D341Med (cell line): Measurements from ENCODE around the gene ARMCX2.
A peak's percentile ranks its signal among the peaks of the same experiment; 100 is the strongest.
"Not testable (repeated sequence)": the region's sequence is repeated elsewhere in the genome, so short reads cannot be mapped to it uniquely, and the experiment has no call there.

Experiments
- DNase-seq: peaks from one replicate; pipeline ENCODE4 v3.0.0; 2012; ENCODE audit warnings: low spot score

The ARMCX2 gene

DNA sequence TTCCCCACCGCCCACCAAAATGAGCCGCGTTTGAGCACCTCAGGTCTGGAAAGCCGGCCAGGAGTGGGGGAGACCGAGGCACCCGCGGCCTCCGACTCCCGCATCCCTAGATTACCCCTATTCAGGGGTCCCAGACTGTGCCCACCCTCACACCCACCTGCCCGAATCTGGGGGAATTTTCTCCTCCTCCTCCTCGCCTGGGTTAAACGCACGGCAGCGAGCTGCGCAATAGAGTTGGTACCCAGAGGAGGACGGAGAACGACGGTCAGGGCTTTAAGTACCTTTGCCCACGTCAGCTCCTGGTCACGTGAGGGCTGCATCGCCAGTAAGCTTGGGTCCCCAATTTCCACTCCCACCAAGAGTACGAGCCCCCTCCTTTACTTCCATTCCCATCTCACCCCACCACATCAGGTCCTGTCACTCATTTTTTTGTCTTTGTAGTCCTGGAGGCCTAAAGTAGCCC lies at the start of gene ARMCX2:
TSS of gene ARMCX2 (minus strand) at position 250 of the 463 bp plus-strand sequence. CDS start 2,262 bp downstream, outside the sequence.
- no peak for DNase-seq

DNA sequence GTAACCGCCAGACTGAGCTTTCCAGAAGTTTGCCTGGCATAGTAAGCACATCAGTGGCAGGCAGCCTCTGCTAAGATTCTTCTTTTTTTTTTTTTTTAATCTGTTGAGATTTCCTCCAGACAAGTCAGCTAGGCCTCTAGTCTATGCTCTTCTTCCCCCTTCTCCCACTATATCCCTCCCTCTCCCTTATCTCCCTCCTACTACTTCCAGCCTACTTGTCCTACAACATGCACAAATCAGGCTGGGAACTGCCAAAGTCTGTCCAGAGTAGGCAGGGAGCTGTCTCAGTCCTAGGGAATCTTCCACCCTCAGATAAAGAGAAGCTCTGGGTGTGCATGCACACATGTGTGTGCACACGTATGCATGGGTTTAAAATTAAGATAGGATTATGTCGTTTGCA lies 49.7 kb upstream of the ARMCX2 start:
- no peak for DNase-seq

DNA sequence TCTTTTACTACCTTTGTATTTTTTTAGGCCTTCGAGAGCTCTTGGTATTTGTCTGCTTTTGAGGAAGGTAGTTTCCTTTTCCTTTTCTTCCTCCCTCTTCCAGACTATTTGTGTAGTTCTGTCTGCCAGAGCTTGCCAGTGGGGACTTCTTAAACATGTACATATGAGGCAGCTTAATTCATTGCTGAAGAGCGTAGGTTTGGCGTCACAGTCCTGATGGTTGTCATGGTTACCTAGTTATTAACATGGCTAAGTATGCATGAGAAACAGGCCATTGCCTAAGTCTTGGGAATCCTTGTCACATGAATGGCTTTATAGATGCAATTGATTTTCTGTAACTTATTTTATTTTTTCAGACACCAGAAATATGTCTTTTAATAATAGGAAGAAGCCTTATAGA lies 48.5 kb upstream of the ARMCX2 start:
- DNase-seq: no peak

DNA sequence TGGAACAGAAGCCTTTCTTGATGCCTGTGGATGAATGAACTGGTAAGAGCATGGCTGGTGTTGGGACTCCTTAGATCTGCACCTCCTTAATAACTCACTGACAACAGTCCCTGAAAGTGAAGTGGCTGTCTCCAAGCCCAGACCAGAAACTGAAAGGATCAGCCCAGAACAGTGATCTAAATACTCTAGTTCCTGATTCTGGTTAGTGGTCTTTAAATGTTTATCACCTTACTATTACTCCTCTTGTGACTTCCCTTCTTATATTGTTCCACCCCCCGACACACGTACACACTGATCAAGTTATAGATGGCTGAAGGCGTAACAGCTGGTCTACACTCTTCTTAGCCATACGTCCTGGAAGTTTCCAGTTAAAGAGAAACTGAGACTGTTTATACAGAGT lies 33.8 kb upstream of the ARMCX2 start:
- DNase-seq: no peak

DNA sequence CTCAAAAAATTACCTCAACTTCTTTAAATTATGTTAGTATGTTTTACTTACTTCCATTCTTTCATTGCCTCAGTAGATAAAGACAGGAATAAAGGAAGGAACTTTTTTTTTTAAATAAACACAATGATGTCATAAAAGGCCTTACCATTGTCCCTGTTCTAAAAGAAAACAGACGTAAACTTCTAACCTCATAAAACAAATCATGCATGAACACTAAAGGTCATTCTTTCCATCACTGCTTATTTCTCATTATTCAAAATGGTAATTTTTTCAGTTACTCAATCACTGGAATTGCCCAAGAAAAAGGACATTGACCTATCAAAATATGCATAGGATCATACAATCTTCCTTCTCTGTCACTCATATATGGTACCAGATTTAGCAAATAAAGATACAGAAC lies 32.2 kb upstream of the ARMCX2 start:
- DNase-seq: no peak

DNA sequence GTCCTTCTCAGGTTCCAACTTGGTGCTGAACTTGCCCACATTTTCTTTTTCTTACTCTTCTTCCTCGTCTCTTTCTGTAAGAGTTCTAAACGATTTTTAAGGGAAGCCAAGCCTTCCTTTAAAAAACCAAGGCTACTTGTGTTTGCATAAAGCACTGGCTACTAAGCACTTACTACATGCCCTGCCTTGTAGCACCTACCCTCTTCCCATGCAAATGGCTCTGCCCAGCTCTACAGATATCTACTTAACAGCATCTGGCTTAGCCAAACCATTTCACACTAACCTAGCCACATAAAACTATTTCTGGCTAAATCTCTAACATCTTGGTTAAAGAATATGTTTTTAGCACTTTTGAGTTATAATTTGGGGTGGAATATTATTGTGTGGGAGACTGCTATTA lies 26.9 kb upstream of the ARMCX2 start:
- DNase-seq: no peak

DNA sequence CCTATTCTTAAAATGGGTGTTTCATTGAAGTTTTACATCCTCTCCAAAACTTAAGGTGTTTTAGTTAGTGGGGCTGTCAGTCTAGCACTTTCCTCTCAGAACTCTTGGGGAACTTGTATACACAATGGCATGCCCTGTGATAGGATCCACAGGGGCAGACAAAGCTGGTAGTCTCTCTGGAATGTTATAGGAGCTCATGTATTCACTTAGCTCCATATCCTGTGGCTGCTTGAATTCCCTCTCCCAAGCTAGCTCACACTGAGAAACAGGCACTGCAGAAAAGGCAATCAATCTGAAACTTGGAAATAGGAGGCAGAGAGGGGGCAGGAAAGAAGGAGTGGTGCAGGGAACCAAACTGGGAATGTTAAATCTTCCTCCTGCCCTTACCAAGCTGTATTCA lies 26.3 kb upstream of the ARMCX2 start:
- DNase-seq: no peak

DNA sequence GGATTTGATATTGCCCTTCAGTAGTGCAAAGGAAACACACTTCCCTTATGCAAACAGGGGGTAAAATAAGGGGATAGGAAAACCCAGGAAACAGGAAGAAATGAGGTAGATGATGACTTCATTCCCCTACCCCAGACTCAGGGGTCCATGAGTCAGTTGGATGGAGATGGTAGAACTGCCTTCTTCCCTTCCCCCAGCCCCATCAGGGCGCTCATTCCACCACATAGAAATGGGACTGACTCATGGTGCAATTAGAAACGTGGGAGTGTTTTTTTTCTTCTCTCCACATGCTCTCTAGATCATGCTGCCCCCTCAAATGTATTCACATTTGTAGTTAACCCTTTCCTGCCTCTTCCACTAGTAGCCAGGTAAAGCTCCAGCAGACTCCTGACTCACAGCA lies 23.1 kb upstream of the ARMCX2 start:
- DNase-seq: no peak

DNA sequence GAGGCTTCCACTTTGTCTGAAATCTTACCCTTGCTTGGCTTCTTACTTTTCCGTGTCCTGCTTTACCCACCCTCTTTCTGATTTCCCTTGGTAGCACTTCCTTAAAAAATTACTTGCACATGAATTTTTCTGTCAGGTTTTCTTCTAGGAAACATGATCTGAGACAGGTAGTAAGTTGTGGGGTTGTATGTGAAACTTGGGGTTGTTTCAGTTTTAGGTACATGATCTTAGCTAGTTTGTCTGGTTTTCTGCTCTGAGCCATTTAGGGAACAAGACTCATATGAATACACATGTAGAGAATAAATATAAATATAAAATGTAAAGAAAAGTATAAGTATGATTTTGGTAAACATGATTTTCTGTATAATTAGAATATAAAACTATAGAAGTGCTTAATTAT lies 17.4 kb upstream of the ARMCX2 start:
- DNase-seq: no peak

DNA sequence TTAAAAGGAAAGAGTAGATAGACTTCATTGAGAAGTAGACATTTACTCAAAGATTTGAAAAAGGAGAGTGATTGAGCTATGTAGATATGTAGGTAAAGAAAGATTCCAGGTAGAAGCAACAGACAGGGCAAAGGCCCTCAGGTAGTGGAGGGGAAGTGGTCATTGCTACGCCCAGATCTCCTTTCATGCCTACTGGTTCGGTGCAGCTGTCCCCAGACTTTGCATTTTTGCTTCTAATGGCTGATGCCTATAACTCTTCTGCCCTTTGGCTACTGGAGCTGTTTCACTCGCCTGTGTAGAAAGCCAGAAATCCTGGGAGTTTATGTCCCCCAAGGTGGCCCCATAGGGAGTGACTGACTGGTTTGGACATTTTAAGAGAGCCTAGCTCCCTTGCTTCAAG lies 16.9 kb upstream of the ARMCX2 start:
- no peak for DNase-seq

DNA sequence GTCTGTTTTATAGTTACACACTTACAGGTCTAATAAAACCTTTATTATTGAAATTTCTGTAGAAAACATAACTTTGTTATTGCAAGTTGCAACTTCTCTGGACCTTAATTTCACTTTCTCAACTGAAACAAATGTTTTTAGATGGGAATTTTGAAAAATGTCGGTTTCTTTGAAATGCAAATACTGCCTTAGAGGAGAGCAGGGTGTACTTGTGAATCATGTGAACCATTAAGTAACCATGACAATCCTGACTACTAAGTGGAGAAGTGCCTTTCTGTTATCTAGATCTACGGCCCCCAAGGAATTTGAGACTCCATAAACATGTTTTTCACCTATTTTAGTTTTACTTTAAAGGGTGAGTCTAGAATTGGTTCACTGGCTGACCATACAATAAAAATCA lies 8.5 kb upstream of the ARMCX2 start:
- DNase-seq: no peak

DNA sequence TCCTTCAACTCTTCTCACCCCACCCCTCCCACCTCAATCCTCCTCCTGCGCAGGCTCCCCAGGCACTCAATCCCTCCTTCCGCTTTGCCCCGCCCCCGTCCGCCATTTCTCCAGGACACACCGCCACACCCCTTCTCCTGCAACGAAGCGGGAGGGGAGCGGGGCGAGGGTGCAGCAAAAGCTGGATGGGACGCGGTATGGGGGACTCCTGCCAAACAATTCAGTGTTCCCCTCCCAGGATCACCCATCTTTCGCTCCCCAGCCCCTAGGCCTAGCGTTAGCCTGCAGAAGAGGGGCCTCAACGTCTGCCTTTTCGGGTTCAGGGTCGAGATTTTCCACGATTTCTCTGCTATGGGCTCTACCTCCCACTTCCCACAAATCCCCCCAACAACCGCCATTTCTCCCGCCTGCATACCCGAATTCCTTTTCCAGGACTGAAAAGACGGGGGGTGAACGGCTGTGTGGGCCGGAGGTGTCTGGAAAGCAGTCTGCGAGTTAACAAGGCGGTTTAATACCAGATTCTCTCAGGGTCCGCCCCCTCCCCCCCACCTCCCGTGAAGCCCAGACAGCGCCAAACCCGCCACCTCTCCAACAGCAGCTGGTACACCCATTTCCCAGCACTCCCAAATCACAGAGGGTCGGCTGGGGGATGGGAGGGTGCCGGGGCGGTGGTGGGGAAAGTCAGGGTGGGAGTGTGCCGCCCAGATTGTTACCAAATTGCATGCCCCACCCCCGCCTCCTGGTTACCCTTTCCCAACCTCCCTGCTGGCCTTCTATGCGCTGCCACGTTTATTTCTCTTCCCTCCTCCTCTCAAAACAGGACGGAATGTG lies 774 bp downstream of the ARMCX2 start:
- no peak for DNase-seq

DNA sequence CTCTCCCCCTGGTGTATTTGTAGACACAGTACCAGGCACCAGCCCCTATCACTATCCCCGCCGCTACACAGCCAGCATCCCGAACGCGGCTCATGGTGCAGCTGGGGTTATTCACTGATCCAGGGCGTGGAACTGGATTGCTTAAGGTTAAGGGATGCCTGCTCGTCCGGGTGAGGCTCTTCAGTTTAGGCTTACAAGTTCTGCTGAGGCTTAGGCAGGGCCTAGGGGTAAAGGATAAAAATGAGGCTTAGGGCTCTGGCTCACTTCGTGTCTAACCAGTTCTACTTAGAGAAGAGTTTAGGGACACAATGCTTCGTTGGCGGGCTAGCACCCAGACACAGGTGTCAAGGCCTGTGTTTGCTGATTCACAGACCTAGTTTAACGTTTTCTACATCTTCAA lies 2.2 kb downstream of the ARMCX2 start:
- no peak for DNase-seq

DNA sequence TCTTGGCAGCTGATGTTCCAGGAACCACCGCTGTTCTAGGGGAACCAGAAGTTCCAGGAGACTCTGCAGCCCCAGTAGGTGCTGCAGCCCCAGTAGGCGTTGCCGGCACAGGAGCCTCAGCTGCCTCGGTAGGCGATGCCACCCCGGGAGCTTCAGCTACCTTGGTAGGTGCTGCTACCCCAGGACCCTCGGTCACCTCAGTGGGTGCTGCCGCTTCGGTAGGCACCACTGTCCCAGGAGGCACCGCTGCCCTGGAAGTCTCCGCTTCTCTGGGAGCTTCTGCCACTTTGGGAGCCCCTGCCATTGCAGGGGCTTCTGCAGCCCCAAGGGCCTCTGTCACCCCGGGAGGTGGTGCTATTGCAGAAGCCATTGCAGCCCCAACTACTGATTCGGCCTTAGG lies 2.8 kb downstream of the ARMCX2 start:
- no peak for DNase-seq

DNA sequence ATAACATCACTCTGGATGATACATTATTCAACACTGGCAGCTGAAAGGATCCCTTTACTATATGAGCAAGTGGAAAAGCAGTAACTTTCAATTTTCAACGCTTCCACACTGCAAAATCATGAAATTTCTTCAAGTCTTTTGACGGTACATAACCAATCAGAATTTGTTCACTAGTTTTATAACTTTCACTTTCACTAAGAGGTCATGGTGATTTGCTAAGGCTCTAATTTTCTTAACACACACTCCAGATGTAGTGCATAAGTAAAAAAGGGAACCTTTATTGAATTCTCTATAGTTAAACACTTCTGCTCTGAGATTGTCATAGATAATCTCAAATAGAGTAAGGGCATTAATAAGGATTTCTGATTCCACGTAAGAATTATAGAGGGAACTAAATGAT lies 4.1 kb downstream of the ARMCX2 start:
- no peak for DNase-seq

DNA sequence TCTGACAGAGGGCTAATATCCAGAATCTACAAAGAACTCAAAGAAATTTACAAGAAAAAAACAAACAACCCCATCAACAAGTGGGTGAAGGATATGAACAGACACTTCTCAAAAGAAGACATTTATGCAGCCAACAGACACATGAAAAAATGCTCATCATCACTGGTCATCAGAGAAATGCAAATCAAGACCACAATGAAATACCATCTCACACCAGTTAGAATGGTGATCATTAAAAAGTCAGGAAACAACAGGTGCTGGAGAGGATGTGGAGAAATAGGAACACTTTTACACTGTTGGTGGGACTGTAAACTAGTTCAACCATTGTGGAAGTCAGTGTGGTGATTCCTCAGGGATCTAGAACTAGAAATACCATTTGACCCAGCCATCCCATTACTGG lies 11.9 kb downstream of the ARMCX2 start:
- not testable (repeated sequence) for DNase-seq

DNA sequence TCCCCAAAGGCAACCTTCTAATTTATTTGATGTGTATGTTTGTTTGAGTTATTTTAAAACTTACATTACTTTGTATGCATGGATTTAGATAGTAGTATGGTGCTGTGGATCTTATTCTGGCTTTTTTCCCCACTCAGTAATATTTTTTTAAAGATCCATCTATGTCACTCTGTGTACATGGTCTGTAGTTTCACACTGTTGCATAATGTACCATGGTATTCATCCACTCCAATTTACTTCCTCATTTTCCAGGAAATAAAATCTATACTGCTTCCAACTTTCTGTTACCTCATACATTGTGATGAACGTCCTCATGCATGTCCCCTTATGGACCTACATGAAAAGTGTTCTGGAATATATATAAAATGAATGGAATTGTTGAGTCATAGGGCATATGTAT lies 17.6 kb downstream of the ARMCX2 start:
- no peak for DNase-seq

DNA sequence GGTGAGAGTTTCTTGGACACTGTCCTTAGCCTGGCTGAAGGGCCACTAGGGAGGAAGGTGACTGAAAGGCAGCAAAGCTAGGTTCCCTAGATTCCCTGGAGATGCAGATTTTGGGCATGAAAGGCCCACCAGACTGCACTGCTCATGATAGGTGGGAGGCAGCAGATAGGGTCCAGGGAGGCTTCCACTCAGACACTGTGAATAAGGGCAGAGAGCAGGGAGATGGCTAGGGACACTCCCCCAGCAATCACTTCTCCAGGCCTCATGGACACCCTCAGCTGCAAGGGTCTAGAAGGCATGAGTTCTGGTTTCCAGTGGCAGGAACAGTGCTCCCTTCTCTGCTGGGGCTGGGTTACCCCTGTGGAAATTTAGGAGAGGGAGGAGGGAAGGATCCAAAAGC lies 20.1 kb downstream of the ARMCX2 start:
- no peak for DNase-seq

DNA sequence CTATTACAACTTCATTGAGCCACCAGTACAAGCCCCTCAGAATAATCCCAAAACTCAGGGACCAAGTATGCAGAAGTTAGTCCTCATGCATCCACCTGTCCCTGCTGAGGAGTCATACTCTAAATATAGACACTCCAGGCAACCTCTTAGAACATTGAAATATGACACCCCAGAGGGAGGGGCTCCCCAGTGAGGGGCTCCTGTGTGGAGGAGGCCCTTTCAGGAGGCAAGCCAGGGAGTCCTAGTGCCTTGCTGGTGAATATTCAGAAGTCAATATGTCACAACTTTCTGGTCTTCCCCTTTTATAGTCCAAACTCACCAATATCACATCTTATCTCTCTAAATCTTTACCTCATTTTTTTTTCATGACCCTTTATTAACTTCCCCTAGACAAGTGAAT lies 40.3 kb downstream of the ARMCX2 start:
- no peak for DNase-seq

DNA sequence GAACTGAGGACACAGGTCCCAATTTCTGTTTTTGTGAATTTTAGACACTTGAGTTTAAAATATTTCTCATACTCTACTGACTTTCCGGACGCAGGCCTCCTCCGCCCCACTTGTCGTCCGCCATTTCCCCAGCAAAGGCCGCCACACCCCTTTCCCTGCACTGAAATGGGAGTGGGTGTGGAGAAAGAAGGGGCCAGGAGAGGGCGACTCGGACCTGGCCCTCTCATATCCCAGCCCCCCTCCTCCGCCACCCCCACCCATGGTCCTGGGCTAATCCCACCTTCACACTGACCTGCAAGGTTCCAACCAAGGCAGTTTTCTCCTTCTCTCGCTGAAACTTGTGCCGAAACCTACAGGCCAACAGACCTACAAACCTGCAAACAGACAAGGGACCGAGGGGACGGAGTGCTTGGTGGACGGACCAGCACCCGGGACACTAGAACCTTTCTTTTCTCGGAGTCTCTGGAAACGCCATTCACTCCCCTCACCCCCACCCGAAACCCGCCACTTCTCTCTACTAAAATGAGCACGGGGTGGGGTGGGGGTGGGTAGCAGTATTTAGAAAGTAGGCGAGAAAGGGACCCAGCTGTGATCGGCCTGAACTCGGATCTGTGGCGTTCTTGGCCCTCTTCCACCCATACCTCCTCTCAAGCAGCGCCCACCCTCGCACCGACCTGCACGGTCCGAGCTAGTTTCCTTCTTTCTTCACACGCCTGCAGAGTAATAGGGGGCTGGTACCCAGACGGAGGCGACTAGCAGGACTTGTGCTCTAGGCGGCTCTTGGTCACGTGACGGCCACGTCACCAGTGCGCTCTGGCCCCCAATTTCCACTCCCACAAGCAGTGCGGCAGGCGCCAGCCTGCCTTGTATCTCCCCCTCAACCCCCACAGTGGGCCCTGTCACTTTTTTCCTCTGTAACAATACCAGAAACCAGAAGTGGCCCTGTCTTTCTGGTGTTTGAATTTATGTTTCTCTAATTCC lies 42.1 kb downstream of the ARMCX2 start, which contains the start of gene ARMCX6:
TSS of gene ARMCX6 (minus strand) at position 790 of the 981 bp plus-strand sequence. CDS start 1,380 bp downstream, outside the sequence.
- DNase-seq: peak; percentile 76

DNA sequence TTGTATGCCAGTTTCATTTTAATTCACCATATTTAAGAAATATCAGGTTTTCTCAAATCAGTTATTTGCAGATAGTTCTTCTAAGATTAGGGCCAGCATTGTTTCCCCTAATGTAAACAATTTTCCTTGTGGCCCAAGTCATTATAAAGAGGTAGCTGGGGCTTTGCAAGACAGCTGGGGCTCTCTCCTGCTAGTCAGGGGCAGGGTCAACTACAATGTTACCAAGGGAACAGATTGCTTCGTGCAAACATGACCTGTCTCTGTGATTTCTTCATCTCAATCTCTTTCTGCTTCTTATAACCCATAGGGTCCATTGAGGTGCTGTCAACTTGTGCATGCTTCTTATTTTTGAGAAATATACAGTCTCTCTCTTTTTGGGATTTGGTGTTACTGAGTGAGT lies 53.9 kb downstream of the ARMCX2 start:
- no peak for DNase-seq
